HTERT RPE-1 (cell line): ENCODE results near the gene KPNB1.

ENCODE experiments used
- in situ Hi-C: fragments of 300-500 bp; cut with MboI; formaldehyde crosslinking; loops from 4 replicates; pipeline ENCODE4 v1.14.3; 2020; ENCODE audit warnings: low sequenced_read_pairs

The KPNB1 gene

GRCh38 chr17:47696717-47697642 is 47.3 kb downstream of the KPNB1 start:
- in situ Hi-C loops, result no loop called here

DNA sequence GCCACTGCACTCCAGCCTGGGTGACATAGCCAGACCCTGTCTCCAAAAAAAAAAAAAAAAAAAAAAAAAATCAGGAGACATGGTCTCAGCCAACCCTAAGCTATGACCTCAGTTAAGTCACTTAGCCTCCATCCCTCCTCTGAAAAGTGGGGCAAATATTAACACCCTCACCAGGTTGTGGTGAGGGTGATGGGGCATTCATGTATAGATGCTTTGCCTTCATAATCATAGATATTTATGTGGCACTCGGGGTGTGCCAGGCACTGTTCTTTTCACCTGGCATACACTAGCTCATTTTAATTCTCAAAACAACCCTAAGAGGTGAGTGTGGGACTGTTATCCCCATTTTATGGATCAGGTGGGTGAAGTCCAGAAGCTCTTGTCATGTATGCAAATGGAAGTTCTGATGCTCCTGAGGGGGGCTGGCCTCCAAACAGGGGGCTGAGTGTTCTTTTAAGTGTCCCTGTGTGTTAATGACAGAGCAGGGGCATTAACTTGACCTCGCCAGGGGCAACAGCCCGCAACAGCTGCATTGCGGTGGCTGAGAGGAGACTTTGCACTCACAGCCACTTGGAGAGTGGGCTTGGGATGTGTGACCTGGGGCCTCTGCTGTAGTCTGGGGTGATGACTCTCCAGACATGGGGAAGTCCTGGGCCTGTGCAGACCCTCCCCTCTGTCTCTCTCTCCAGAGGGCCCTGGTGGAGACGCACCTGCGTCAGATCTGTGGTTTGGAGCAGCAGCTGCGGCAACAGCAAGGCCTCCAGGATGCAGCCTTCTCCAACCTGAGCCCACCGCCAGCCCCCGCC is 48.4 kb downstream of the KPNB1 start:
- in situ Hi-C loops, result no loop called here

- in situ Hi-C loops, result no loop called here
Measured at GRCh38 chr17:47698749-47699535, 49.2 kb downstream of the KPNB1 start.

DNA sequence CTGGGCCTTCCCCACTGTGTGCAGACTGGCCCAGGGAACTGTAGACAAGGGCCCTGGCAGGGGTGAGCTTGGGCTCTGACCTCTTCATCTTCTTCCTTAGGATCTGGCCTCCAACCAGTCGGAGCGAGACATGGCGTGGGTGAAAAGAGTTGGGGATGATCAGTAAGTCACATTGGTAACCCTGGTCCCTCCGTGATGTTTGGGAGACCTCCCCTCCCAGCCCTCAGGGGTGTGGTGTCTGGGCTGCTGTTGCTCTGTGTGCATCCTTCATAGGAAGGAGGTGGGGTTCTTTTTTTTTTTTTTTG is 49.8 kb downstream of the KPNB1 start:
- in situ Hi-C loops, result no loop called here

DNA sequence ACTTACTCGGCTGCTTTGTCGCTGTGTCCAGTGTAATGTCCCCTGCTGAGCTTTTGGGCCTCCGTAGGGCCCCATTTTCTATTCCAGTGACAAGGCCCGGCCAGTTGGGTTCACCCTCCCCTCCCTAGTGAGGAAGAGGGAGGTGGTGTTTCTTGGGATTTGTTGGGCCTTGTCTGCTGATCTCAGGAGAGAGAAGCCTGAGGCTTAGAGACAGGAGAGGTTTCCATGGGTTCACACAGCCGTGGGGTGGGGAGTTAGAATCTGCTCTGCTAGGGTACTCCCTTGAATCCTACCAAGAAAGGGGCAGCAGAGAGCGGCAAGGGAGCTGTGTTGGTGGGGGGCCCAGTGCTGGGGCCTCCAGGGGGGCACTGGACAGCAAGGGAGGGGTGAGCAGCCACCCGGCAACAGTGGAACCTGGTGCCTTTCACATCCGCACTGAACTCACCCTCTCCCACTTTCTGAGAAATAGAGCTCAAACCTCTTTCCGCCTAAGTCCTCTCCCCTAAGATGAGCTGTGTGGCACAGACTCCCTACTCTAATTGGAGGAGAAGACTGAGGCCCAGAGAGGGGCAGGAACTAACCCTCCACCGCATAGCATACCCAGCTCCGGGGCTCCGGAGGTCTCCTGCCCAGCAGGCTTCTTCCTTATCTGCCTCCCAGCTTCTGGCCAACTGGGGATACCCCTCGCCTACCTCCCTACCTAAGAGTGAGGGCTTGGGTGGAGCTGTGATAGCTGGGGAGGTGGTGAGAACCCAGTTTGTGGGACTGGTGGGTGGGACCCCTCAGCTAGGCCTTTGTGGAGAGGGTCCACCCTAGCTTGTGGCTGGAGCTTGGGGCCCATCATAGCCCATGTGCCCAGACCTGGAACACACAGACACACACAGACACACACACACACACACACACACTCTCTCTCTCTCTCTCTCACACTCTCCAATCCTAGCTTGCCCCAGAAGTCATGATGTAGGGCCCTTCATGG is 51.0 kb downstream of the KPNB1 start:
- in situ Hi-C loops, result no loop called here

DNA sequence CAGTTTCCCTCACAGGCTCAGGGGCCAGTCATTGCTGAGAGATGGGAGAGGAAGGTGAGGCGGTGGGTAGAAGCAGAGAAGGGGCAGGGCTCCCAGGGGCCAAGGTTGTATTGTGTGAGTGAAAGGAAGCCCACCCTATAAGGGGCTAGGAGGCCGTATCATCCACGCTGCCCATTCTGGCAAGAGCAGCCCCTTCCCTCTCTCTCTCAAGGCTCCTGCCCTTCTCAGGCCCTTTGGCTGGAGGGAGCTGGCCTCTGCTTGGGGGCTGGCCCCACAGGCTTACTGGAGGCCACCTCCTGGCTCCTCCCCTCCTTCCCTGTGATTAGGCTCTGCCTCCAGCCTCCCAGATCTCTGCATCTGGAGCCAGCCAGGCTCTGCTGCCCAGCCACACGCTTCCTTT is 51.9 kb downstream of the KPNB1 start:
- in situ Hi-C loops, result no loop called here

DNA sequence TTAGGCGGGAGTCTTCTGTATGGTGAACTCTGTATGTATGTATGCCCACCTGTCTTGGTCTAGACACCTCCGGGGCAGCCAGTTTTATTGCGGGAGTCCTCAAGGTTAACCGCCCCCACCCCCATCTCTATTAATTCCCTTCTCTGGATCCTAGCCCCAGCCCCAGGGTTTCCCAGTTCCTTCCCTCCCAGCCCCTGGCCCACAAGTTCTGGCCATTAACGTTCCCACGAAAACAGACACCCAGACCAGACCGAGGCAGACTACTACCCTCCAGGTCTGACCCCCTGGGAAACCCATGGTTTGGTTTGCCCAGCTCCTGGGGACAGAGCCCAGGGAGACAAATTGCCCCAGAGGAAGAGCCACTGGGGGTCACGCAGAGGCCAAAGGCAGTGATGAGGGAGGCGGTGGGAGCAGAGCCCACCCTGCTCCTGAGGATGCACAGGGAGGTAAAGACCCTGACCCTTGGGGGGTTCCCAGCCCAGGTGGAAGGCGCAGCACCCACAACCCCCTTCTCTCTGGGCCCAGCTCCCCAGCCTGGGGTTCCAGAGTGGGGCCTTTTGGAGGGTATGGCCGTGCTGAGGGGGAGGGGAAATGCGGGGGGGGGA is 52.8 kb downstream of the KPNB1 start:
- in situ Hi-C loops, result no loop called here

DNA sequence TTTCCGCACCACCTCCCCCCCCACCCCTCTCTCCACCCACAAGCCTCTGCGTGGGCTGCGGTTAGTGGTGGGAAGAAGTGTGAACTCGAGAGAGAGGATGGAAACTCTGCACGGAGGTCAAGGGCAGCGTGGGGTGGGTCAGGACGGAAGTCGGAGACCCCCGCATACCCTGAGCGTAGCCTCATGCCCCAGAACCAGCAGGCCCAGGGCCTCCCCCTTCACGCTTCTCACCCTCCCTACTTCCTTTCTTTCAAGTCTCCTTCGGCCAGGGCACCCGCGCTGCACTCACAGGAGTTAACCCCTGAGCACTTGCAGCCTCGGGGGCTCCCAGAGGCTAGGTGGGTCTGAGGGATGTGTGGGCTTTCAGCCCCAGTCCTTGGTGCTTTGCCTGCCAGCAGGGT is 53.5 kb downstream of the KPNB1 start:
- in situ Hi-C loops, result no loop called here

- in situ Hi-C loops, result no loop called here
Measured at GRCh38 chr17:47703671-47704070, 54.0 kb downstream of the KPNB1 start.

- in situ Hi-C loops, result no loop called here
Measured at GRCh38 chr17:47704116-47704515, 54.4 kb downstream of the KPNB1 start.

- in situ Hi-C loops, result no loop called here
Measured at GRCh38 chr17:47704736-47705135, 55.0 kb downstream of the KPNB1 start.

GRCh38 chr17:47705536-47706530 is 56.1 kb downstream of the KPNB1 start:
- in situ Hi-C loops, result no loop called here

DNA sequence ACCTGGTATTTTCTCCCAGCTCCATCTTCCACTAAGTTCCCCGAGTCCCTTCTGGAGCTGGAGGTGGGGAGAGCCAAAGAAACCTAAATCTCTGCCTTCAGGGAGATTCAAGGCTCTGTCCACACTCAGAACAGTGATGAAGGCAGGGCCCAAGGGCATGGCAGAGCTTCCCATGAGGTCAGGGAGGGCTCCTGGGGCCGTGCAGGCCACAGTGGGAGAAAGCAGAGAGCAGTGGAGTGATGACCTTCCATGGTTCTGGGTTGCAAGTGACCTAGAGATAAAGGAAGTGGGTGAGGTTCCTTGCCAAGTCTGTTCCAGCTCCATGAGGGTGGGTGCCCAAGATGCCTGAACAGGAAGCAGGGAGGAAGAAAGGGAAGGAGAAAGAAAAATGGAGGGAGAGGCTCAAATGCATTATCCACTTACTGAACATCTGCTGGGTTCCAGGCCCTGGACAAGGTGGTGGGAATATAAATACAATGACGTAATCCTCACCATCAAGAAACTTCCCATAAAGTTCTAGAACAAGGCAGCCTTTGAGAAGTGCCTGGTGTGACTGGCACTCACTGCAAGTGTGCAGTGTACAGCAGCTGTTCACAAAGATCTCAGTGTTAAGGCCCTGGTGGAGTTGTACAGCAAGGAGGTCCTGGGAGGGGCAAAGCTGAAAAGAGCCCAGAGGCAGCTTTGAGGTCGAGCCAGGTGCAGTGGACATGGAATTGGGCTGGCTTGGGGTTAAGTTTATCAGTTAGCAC is 57.5 kb downstream of the KPNB1 start:
- in situ Hi-C loops, result no loop called here

DNA sequence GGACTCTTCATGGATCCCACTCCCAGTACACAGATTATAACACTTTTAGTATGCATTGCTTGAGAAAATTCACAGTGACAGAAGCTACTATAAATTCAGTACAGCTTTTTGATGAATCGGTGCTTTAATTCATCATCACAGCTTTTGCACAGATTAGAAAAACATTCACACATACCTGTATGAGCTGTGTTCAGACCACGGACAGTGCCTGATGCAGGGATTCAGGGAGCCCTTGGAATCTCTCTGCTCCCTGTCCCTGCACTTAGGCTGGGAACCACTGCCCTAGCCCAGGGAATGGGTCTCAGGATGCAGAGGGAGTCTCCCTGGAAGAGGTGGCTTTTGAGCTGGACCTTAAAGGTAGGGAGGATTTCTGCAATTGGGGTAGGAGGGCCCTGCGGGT is 58.2 kb downstream of the KPNB1 start:
- in situ Hi-C loops, result no loop called here

- in situ Hi-C loops, result no loop called here
Measured at GRCh38 chr17:47708312-47708863, 58.7 kb downstream of the KPNB1 start.

DNA sequence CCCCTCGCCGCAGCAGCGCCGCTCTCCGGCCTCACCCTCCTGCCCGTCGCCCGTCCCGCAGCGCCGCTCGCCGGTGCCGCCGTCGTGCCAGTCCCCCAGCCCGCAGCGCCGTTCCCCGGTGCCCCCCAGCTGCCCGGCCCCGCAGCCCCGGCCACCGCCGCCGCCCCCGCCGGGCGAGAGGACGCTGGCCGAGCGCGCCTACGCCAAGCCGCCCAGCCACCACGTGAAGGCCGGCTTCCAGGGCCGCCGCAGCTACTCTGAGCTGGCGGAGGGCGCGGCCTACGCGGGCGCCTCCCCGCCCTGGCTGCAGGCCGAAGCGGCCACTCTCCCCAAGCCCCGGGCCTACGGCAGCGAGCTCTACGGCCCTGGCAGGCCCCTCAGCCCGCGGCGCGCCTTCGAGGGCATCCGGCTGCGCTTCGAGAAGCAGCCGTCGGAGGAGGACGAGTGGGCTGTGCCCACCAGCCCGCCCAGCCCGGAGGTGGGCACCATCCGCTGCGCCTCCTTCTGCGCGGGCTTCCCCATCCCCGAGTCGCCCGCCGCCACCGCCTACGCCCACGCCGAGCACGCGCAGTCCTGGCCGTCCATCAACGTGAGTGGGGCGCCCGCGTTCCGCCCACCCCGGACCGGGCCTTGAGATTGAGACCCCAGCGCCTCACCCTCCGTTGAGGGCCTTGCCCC is 59.3 kb downstream of the KPNB1 start:
- in situ Hi-C loops, result no loop called here

DNA sequence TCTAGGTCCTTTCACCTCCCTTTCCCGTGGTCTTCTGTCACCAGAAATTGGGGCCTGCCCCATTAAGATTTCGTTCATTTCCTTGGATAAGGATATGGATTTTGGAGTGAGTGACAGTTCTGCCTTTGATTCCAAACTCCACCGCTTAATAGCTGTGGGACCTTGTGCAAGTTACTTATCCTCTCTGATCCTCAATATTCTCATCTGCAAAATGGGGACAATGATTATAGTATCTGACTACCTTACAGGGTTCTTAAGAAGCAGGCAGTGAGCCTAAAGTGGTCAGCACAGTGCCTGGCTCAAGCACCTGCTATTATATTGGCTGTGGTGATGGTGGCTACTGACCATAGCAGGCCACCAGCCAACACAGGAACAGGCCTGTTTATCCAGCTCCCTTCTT is 59.9 kb downstream of the KPNB1 start:
- in situ Hi-C loops, result no loop called here
